HepG2 (cell line): ENCODE results near the gene IPO8. TPM values are rescaled to one million over a fixed set of nuclear protein-coding genes. Genes with fewer than 3 reads are reported as not detected.

Experiments used
- CENPX ChIP-seq: sonication (generic); formaldehyde crosslinking; IDR thresholded peaks from 2 replicates; pipeline ENCODE4 v1.9.0; 2021; ENCODE audit warnings: mild to moderate bottlenecking, missing genetic modification reagents, moderate library complexity
- FOXA1 ChIP-seq, 2 experiments: fragments of 450-650 bp in 1 of 2; sonication (generic) in 1 of 2; formaldehyde crosslinking in 1 of 2; IDR thresholded peaks; 2 replicates each; pipeline versions ENCODE4 v1.4.0 to v1.6.1; 2016 to 2020; ENCODE audit warnings: missing genetic modification reagents in 1 of 2
- GPN1 ChIP-seq: sonication (generic); formaldehyde crosslinking; IDR thresholded peaks from 2 replicates; pipeline ENCODE4 v1.5.1; 2020; ENCODE audit warnings: missing genetic modification reagents, borderline replicate concordance
- NAIF1 ChIP-seq: sonication (generic); formaldehyde crosslinking; IDR thresholded peaks from 2 replicates; pipeline ENCODE4 v1.5.0; 2020; ENCODE audit warnings: mild to moderate bottlenecking, missing genetic modification reagents, borderline replicate concordance
- ONECUT2 ChIP-seq: sonication (generic); formaldehyde crosslinking; IDR thresholded peaks from 2 replicates; pipeline ENCODE4 v1.4.0; 2020; ENCODE audit warnings: missing genetic modification reagents
- TP53 ChIP-seq: sonication (generic); formaldehyde crosslinking; conservative IDR thresholded peaks from 2 replicates; pipeline ENCODE4 v1.4.0; 2020; ENCODE audit warnings: missing genetic modification reagents
- ZNF292 ChIP-seq: sonication (generic); formaldehyde crosslinking; IDR thresholded peaks from 2 replicates; pipeline ENCODE4 v1.8.1; 2022; ENCODE audit warnings: mild to moderate bottlenecking, low read depth, missing genetic modification reagents, borderline replicate concordance
- ZNF34 ChIP-seq: sonication (generic); formaldehyde crosslinking; IDR thresholded peaks from 2 replicates; pipeline ENCODE4 v1.4.0; 2020; ENCODE audit warnings: mild to moderate bottlenecking, missing genetic modification reagents, borderline replicate concordance
- ZNF839 ChIP-seq: sonication (generic); formaldehyde crosslinking; IDR thresholded peaks from 2 replicates; pipeline ENCODE4 v1.4.0; 2020; ENCODE audit warnings: missing genetic modification reagents, mild to moderate bottlenecking, borderline replicate concordance
- ZNF891 ChIP-seq: sonication (generic); formaldehyde crosslinking; IDR thresholded peaks from 2 replicates; pipeline ENCODE4 v1.5.0; 2020; ENCODE audit warnings: mild to moderate bottlenecking, missing genetic modification reagents
- polyA plus RNA-seq, 8 experiments: library from polyadenylated mRNA; depleted of rRNA in 3 of 8; stranded (reverse) in 7 of 8; unstranded in 1 of 8; fragments of >200 nt; fragmentation: Illumina TruSeq in 4 of 8; extraction: Trizol in 4 of 8; gene quantifications; 2 replicates each; pipeline versions ENCODE4 v1.2.1 to v1.2.3, GENCODE V29; 2011 to 2016; ENCODE audit warnings: low read depth in 4 of 8, missing spikeins in 1 of 8, mixed read lengths in 1 of 8; ENCODE audit not compliant: insufficient read depth in 1 of 8
- total RNA-seq, 5 experiments: library from RNA; depleted of rRNA; stranded (reverse); fragments of >200 nt; fragmentation: Illumina TruSeq; extraction: Trizol; gene quantifications; 2 replicates each; pipeline ENCODE4 v1.2.3, GENCODE V29; 2016; ENCODE audit warnings: low read depth in 1 of 5
- TF ChIP-seq, protein P1 (sequence below): sonication (generic); formaldehyde crosslinking; IDR thresholded peaks from 2 replicates; pipeline ENCODE4 v1.5.0; 2020; ENCODE audit warnings: mild to moderate bottlenecking, missing genetic modification reagents
- TF ChIP-seq, protein P2 (sequence below): sonication (generic); formaldehyde crosslinking; IDR thresholded peaks from 2 replicates; pipeline ENCODE4 v1.4.0; 2020; ENCODE audit warnings: mild to moderate bottlenecking, missing genetic modification reagents, borderline replicate concordance
- TF ChIP-seq, protein P3 (sequence below), 2 experiments: sonication (generic) in 1 of 2; formaldehyde crosslinking in 1 of 2; IDR thresholded peaks; 2 replicates each; pipeline versions ENCODE4 v1.4.0 to v1.6.1; 2016 to 2020; ENCODE audit warnings: borderline replicate concordance in 1 of 2, low read depth in 1 of 2, mild to moderate bottlenecking in 1 of 2, missing genetic modification reagents in 1 of 2
- TF ChIP-seq, protein P4 (sequence below): sonication (generic); formaldehyde crosslinking; IDR thresholded peaks from 2 replicates; pipeline ENCODE4 v1.4.0; 2020; ENCODE audit warnings: missing genetic modification reagents, borderline replicate concordance

The IPO8 gene
- total and polyA plus RNA-seq, 2 of the 13 experiments (the other 11 are each of a cell fraction or from before 2014, with no cell fraction given) = 6.3 to 21.8 TPM

DNA sequence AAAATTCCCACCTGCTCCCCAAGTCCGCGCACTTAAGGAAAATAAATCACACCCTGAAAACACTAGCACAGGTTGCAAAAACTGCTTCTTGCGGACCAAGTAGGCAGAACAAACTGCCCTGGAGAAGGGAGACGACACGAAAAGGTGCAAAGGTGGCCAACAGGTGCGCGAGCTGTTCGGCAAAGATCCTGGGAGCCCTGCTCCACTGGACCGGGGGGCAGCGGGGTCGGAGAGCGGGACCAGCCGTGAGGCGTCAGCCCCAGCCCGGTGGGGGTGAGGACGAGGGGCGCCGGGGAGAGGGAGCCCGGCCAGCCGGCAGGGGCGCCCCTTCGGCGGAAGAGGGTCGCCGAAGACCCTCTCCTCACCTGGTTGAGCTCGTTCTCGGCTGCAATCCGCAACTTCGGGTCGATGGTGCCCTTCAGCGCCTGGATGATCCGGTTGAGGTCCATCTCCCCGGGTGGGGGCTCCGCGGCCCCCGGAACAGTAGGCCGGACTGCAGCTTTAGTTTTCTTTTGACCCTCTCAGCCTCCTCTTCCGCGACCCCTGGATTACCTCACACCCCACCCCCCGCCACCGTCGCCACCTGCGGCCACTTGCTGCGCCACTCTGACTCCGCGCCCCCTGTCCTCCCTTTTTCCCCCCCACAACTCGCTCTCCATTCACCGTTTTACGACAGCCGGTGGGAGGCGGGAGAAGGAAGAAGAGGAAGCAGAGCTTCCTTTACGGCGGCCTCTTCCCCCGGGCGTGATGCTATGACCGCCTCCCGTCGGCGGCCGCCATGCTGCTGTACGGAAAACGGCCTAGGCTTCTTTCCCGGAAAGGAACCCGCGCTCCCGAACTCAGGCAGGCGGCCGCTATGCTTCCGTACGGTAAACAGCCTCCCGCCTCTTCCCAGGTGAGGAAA is at the start of gene IPO8 (continued):
- TF ChIP-seq, protein P1, sequence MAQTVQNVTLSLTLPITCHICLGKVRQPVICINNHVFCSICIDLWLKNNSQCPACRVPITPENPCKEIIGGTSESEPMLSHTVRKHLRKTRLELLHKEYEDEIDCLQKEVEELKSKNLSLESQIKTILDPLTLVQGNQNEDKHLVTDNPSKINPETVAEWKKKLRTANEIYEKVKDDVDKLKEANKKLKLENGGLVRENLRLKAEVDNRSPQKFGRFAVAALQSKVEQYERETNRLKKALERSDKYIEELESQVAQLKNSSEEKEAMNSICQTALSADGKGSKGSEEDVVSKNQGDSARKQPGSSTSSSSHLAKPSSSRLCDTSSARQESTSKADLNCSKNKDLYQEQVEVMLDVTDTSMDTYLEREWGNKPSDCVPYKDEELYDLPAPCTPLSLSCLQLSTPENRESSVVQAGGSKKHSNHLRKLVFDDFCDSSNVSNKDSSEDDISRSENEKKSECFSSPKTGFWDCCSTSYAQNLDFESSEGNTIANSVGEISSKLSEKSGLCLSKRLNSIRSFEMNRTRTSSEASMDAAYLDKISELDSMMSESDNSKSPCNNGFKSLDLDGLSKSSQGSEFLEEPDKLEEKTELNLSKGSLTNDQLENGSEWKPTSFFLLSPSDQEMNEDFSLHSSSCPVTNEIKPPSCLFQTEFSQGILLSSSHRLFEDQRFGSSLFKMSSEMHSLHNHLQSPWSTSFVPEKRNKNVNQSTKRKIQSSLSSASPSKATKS (CRISPR knock-in tag) = no peak
- TF ChIP-seq ONECUT2 (CRISPR knock-in tag) (no peak), TP53 (0 out of 2 replicates have a peak, but pooled peaks have one; percentile 40), ZNF292 (CRISPR knock-in tag) (peak; percentile 43; the same call in 1 of the 2 replicates), NAIF1 (CRISPR knock-in tag) (0 out of 2 replicates have a peak, but pooled peaks have one; percentile 21), CENPX (CRISPR knock-in tag) (no peak), ZNF34 (no peak), ZNF891 (CRISPR knock-in tag) (no peak; the same call in 1 of the 2 replicates), FOXA1 (IDR thresholded peaks at IDR 0.05) (no peak), FOXA1 (CRISPR knock-in tag; IDR thresholded peaks at IDR 0.05) (peak; percentile 38; the same call in 1 of the 2 replicates), ZNF839 (CRISPR knock-in tag) (no peak), GPN1 (no peak)
- TF ChIP-seq, protein P2, sequence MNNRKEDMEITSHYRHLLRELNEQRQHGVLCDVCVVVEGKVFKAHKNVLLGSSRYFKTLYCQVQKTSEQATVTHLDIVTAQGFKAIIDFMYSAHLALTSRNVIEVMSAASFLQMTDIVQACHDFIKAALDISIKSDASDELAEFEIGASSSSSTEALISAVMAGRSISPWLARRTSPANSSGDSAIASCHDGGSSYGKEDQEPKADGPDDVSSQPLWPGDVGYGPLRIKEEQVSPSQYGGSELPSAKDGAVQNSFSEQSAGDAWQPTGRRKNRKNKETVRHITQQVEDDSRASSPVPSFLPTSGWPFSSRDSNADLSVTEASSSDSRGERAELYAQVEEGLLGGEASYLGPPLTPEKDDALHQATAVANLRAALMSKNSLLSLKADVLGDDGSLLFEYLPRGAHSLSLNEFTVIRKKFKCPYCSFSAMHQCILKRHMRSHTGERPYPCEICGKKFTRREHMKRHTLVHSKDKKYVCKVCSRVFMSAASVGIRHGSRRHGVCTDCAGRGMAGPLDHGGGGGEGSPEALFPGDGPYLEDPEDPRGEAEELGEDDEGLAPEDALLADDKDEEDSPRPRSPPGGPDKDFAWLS (CRISPR knock-in tag) = no peak
- TF ChIP-seq, protein P3, sequence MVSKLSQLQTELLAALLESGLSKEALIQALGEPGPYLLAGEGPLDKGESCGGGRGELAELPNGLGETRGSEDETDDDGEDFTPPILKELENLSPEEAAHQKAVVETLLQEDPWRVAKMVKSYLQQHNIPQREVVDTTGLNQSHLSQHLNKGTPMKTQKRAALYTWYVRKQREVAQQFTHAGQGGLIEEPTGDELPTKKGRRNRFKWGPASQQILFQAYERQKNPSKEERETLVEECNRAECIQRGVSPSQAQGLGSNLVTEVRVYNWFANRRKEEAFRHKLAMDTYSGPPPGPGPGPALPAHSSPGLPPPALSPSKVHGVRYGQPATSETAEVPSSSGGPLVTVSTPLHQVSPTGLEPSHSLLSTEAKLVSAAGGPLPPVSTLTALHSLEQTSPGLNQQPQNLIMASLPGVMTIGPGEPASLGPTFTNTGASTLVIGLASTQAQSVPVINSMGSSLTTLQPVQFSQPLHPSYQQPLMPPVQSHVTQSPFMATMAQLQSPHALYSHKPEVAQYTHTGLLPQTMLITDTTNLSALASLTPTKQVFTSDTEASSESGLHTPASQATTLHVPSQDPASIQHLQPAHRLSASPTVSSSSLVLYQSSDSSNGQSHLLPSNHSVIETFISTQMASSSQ (IDR thresholded peaks at IDR 0.05; ENCODE audit: low read depth) = no peak
- TF ChIP-seq, protein P3 (CRISPR knock-in tag; IDR thresholded peaks at IDR 0.05; ENCODE audit: borderline replicate concordance) = 0 out of 2 replicates have a peak, but pooled peaks have one; percentile 13
- TF ChIP-seq, protein P4, sequence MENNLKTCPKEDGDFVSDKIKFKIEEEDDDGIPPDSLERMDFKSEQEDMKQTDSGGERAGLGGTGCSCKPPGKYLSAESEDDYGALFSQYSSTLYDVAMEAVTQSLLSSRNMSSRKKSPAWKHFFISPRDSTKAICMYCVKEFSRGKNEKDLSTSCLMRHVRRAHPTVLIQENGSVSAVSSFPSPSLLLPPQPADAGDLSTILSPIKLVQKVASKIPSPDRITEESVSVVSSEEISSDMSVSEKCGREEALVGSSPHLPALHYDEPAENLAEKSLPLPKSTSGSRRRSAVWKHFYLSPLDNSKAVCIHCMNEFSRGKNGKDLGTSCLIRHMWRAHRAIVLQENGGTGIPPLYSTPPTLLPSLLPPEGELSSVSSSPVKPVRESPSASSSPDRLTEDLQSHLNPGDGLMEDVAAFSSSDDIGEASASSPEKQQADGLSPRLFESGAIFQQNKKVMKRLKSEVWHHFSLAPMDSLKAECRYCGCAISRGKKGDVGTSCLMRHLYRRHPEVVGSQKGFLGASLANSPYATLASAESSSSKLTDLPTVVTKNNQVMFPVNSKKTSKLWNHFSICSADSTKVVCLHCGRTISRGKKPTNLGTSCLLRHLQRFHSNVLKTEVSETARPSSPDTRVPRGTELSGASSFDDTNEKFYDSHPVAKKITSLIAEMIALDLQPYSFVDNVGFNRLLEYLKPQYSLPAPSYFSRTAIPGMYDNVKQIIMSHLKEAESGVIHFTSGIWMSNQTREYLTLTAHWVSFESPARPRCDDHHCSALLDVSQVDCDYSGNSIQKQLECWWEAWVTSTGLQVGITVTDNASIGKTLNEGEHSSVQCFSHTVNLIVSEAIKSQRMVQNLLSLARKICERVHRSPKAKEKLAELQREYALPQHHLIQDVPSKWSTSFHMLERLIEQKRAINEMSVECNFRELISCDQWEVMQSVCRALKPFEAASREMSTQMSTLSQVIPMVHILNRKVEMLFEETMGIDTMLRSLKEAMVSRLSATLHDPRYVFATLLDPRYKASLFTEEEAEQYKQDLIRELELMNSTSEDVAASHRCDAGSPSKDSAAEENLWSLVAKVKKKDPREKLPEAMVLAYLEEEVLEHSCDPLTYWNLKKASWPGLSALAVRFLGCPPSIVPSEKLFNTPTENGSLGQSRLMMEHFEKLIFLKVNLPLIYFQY = no peak
